H7 (cell line): ENCODE measurements around the gene TENM3. TPM values are rescaled to one million over a fixed set of nuclear protein-coding genes. Genes with fewer than 3 reads are reported as not detected.

ENCODE experiments used
- DNase-seq: peaks from one replicate; pipeline ENCODE4 v3.0.0; 2012
- H3K27me3 ChIP-seq: 2 replicates; pipeline ENCODE4 v1.6.0; 2011; ENCODE audit warnings: mild to moderate bottlenecking, low read length; ENCODE audit not compliant: control insufficient read depth, insufficient read depth
- H3K36me3 ChIP-seq: replicated peaks from 2 replicates; pipeline ENCODE4 v1.5.1; 2011; ENCODE audit warnings: low read length; ENCODE audit not compliant: control insufficient read depth, insufficient read depth
- H3K4me3 ChIP-seq: 2 replicates; pipeline ENCODE4 v1.5.1; 2011; ENCODE audit warnings: low read depth, mild to moderate bottlenecking, control low read depth, low read length, moderate library complexity; ENCODE audit not compliant: insufficient read depth
- total RNA-seq: library from RNA; depleted of rRNA; stranded (reverse); fragments of >200 nt; shearing (Covaris generic); gene quantifications from 2 replicates; pipeline ENCODE4 v1.2.3, GENCODE V29; 2014

TENM3 gene
- total RNA-seq, 1 experiment from 2014 or later, result 67.1 TPM

- Histone ChIP-seq H3K36me3 (no peaks in the 10 kb centered on the region), H3K4me3 (no peak overlapping the region), H3K27me3 (no peaks in the 10 kb centered on the region)
- DNase-seq, result no peak
Observed at GRCh38 chr4:182303847-182304246, 60.6 kb downstream of the TENM3 start.

GRCh38 chr4:182306792-182307507, 63.7 kb downstream of the TENM3 start:
- no peaks in the 10 kb centered on the region for H3K27me3 ChIP-seq
- H3K4me3 ChIP-seq, result no peak overlapping the region
- H3K36me3 ChIP-seq, result no peaks in the 10 kb centered on the region
- no peak for DNase-seq

- Histone ChIP-seq H3K4me3 (no peak overlapping the region), H3K36me3 (no peaks in the 10 kb centered on the region), H3K27me3 (no peaks in the 10 kb centered on the region)
- no peak for DNase-seq
Observed at GRCh38 chr4:182307746-182308145, 64.5 kb downstream of the TENM3 start.

GRCh38 chr4:182309877-182310276, 66.7 kb downstream of the TENM3 start:
- Histone ChIP-seq H3K36me3 (no peaks in the 10 kb centered on the region), H3K4me3 (no peak overlapping the region), H3K27me3 (no peaks in the 10 kb centered on the region)
- DNase-seq, result no peak

- Histone ChIP-seq H3K36me3 (no peaks in the 10 kb centered on the region), H3K27me3 (no peaks in the 10 kb centered on the region), H3K4me3 (no peak overlapping the region)
- DNase-seq, result no peak
Observed at GRCh38 chr4:182310316-182310715, 67.1 kb downstream of the TENM3 start.

GRCh38 chr4:182310962-182311361, 67.8 kb downstream of the TENM3 start:
- Histone ChIP-seq H3K4me3 (no peak overlapping the region), H3K27me3 (no peaks in the 10 kb centered on the region), H3K36me3 (no peaks in the 10 kb centered on the region)
- no peak for DNase-seq

GRCh38 chr4:182314537-182314936, 71.3 kb downstream of the TENM3 start:
- Histone ChIP-seq H3K36me3 (no peaks in the 10 kb centered on the region), H3K4me3 (no peak overlapping the region), H3K27me3 (no peaks in the 10 kb centered on the region)
- DNase-seq, result no peak

- no peak for DNase-seq
- no peaks in the 10 kb centered on the region for H3K27me3 ChIP-seq
- no peak overlapping the region for H3K4me3 ChIP-seq
Observed at GRCh38 chr4:182318256-182318655, 75.1 kb downstream of the TENM3 start.

GRCh38 chr4:182320092-182320491, 76.9 kb downstream of the TENM3 start:
- DNase-seq, result no peak
- H3K36me3 ChIP-seq, result no peaks in the 10 kb centered on the region; the same call in 1 of the 2 replicates
- no peak overlapping the region for H3K4me3 ChIP-seq
- no peaks in the 10 kb centered on the region for H3K27me3 ChIP-seq

More at GRCh38 chr4:182318256-182318655, 75.1 kb downstream of the TENM3 start:
- H3K36me3 ChIP-seq, result no peaks in the 10 kb centered on the region

GRCh38 chr4:182320580-182320979, 77.4 kb downstream of the TENM3 start:
- Histone ChIP-seq H3K4me3 (no peak overlapping the region), H3K27me3 (no peaks in the 10 kb centered on the region), H3K36me3 (no peaks in the 10 kb centered on the region; the same call in 1 of the 2 replicates)
- no peak for DNase-seq

GRCh38 chr4:182324282-182324681, 81.1 kb downstream of the TENM3 start:
- DNase-seq, result no peak
- Histone ChIP-seq H3K36me3 (no peaks in the 10 kb centered on the region; the same call in 1 of the 2 replicates), H3K4me3 (no peak overlapping the region), H3K27me3 (no peaks in the 10 kb centered on the region)

GRCh38 chr4:182325397-182325796, 82.2 kb downstream of the TENM3 start:
- Histone ChIP-seq H3K27me3 (no peaks in the 10 kb centered on the region), H3K36me3 (no peaks in the 10 kb centered on the region; the same call in 1 of the 2 replicates), H3K4me3 (no peak overlapping the region)
- DNase-seq, result no peak

GRCh38 chr4:182325848-182326255, 82.7 kb downstream of the TENM3 start:
- Histone ChIP-seq H3K36me3 (no peaks in the 10 kb centered on the region; the same call in 1 of the 2 replicates), H3K27me3 (no peaks in the 10 kb centered on the region)
- no peak for DNase-seq

GRCh38 chr4:182328505-182328904, 85.3 kb downstream of the TENM3 start:
- Histone ChIP-seq H3K27me3 (no peaks in the 10 kb centered on the region), H3K4me3 (no peak overlapping the region), H3K36me3 (no peaks in the 10 kb centered on the region; the same call in 1 of the 2 replicates)
- no peak for DNase-seq

More at GRCh38 chr4:182325848-182326255, 82.7 kb downstream of the TENM3 start:
- H3K4me3 ChIP-seq, result no peak overlapping the region

- no peaks in the 10 kb centered on the region for H3K36me3 ChIP-seq
- no peak for DNase-seq
- no peak overlapping the region for H3K4me3 ChIP-seq
- no peaks in the 10 kb centered on the region for H3K27me3 ChIP-seq
Observed at GRCh38 chr4:182337366-182337765, 94.2 kb downstream of the TENM3 start.
